GM18505 (cell line): Measurements from ENCODE around the gene AMN1.
"Not testable (repeated sequence)": the region's sequence is repeated elsewhere in the genome, so short reads cannot be mapped to it uniquely, and the experiment has no call there.

Experiments used
- ATAC-seq: cut with Tn5 transposase; IDR thresholded peaks from one replicate; pipeline ENCODE4 v1.9.1; 2021; ENCODE audit not compliant: unreplicated experiment
- POLR2A ChIP-seq: IDR thresholded peaks from 4 replicates; pipeline ENCODE4 v1.6.1; 2011; ENCODE audit warnings: borderline replicate concordance; ENCODE audit not compliant: insufficient read depth, insufficient read length; ENCODE audit errors: extremely low read depth

The AMN1 gene

DNA sequence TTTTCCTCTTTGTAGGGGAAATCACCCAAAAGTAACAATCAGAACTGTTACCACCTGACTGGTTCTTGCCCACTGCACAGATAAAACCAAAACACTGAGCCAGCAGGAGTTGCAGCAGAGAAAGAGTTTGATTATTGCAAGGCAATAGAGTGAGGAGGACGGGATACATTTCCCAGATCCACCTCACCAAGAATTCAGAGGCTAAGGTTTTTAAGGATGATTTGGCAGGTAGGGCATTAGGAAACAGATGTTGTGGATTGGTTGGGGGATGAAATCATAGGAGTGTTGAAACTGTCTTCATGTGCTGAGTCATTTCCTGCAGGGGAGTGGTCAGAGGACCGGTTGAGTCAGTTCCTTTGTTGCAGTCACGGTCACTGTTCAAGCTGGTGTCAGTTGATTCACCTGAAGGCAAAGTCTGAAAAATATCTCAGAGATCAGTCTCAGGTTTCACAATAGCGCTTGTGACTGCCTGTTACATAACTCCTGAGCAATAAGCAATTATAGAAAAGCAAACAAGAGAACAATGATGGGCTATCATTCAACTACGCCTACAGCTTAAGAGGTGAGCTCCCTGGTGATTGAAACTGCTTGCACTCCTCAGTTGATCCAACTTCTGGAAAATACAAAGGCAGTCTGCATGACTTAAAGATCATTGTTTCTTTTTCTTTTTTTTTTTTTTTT lies 20.3 kb upstream of the AMN1 start:
- peak; percentile 63 for TF ChIP-seq POLR2A
- ATAC-seq: peak; percentile 79

DNA sequence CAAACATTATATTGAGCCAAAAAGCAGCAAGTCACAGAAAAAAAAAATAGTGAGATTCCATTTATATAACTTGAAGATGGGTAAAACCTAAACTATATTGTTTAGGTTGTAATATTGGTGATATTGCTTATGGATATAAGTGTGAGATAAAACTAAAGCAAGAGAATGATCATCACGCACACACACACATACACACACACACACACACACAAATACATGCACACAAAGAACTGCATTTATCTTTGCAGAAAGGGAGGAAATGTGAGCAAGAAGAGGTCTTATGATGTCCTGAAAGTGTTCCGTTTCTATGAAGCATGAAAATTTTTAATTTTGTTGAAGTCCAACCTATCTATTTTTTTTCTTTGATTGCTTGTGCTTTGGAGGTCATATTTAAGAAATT lies 16.4 kb upstream of the AMN1 start:
- TF ChIP-seq POLR2A: no peak
- no peak for ATAC-seq

- ATAC-seq: not testable (repeated sequence)
These were observed 15.5 kb upstream of the AMN1 start for GRCh38 chr12:31744363-31744762.

DNA sequence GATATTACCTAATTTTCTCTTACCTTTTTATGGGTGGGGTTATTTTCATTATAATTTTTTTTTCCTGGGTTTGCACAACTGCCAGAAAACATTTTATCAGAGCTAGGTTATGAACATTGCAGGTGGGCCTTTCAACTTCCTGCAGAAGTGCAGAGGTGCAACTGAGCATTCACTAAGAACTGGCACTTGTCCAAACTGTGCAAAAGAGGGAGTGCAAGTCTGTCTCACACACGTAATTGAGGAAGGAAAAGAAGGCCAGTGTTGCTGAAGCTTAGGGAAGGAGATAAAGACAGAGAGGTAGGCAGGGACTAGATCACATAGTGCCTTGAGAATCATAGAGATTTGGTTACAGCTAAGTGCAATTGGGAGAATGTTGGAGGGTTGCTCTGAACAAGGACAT lies 14.1 kb upstream of the AMN1 start:
- TF ChIP-seq POLR2A: no peak
- ATAC-seq: peak; percentile 40

DNA sequence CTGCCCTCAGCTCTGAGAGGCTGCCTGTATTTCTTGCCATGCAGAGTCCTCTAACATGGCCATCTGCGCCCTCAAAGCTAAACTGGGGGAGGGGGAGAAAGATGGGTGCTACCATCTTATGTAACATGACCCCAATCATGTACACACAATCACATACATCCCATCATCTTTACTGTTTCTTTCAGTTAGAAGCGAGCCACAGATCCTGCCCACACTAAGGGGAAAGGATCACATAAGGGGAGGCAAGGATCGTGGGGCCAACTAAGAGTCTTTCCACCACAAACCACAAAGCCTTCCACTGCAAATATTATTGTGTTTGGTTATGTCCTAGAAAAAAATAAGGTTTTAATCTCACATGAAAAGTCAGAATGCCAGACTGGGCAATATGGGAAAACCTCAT lies 11.8 kb upstream of the AMN1 start:
- no peak for ATAC-seq
- TF ChIP-seq POLR2A: no peak

DNA sequence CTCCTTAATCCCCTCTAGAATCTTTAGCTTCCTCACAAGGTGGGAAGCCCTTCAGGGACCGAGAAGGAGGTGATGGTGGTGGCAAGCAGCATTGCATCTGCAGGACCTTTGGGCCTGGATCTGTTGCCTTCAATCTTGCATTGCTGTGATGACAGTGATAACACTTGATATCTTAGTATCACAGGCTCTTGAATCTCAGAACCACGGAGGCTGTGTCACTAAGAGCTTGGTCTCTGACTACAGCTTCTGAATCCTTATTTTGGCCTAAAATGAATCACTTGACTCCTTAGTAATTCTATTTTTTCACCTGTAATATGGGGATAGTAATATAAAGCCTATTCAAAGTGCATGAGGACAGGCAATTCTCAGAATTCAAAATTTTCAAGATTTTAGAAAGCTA lies 8.9 kb upstream of the AMN1 start:
- no peak for TF ChIP-seq POLR2A
- ATAC-seq: no peak

DNA sequence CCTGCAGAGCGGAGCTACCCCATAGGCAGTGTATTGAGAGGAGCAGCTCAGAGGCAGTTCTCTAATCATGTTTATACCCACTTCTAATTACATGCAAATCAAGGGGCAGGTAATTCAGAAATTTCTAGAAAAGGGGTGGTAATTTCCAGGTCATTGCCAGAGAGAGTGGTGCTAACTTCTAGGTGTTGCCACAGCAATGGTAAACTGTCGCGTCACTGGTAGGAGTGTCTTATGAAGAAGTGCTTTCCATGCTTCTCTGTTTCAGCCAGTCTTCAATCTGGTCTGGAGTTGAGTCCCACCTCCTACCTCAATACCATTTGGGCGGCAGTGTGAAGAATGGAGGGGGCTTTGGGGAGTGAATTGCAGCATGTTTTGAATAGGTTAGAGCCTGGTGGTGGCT lies 8.5 kb upstream of the AMN1 start:
- no peak for TF ChIP-seq POLR2A
- ATAC-seq: no peak

GRCh38 chr12:31736472-31736871 lies 7.7 kb upstream of the AMN1 start:
- no peak for ATAC-seq
- TF ChIP-seq POLR2A: no peak

- not testable (repeated sequence) for ATAC-seq
These were observed 5.0 kb upstream of the AMN1 start for GRCh38 chr12:31733549-31734432.

GRCh38 chr12:31732926-31733548 lies 4.2 kb upstream of the AMN1 start:
- ATAC-seq: no peak
- no peak for TF ChIP-seq POLR2A

DNA sequence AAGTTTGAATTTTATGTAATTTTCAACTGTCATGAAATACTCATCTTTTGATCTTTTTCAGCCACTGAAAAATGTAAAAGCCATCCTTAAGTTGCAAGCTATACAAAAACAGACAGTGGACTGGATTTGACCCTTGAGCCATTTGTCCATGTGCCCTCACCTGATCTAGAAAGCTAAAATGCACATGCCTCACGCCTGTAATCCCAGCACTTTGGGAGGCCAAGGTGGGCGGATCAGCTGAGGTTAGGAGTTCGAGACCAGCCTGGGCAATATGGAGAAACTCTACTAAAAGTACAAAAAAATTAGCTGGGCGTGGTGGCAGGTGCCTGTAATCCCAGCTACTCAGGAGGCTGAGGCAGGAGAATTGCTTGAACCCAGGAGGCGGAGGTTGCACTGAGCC lies 2.4 kb upstream of the AMN1 start:
- ATAC-seq: not testable (repeated sequence)

DNA sequence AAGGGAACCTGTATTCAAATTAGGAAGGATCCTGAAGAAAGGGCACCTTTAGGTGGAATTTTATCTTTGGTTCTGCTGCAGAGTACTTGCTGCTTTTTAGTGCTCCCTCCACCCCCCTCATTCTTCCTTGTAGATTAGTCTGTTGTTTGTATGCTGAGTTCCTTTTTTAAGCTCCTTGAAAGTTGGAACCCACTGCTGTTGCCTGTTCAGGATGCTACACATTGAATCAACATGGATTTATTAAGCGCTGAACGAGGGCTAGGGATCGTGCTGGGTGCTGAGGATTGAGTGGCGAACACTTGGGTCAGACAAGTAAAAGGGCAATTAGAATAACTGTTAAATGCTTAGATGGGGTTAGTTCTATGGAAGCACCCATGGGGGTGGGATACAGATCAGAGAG lies 884 bp upstream of the AMN1 start:
- no peak for TF ChIP-seq POLR2A
- no peak for ATAC-seq

DNA sequence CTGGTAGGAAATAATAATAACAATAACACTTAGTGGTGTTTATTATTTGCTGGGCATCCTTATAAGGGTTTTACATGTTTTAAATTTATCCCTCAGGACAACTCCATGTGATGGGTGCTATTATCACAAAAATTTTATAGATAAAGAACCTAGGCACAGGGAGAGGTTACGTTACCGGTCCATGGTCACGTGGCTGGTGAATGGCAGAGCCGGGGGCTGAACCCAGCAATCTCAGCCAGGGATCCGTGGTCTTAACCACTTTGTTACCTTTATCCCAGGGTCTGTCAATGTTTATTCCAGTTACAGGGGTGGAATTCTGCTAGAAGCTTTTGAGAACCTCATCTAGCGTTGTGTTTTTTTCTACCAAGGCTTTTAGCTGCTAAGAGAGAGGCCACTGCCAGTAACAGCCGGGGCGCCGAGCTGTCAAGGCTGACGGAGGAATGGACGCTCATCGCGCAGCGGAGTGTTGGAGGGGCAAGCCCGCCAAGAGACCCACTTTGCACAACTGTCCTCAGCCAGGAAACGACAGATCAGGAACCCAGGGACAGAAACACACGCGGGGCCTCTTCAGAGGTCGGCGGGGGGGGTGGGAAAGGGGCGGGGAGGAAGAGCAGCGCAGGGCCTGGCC lies 418 bp downstream of the AMN1 start:
- peak; percentile 41 for TF ChIP-seq POLR2A
- ATAC-seq: no peak

DNA sequence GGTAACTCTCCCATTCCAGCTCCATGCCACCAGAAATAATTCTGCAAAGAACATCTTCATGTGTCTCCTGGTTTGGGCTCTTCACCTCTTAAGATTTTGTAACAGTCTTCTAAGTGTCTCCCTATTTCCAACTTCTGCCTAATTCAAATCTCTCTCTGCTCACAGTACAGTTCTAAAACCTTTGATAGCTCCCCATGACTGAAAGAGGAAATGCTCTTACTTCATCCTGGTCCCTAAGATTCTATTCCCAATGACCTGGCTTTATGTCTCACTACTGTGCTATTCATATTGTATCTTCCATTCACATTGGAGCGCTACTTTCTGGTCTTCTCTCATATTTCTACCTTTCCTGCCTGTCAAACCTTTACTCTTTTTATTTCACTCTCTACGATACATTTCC lies 1.6 kb downstream of the AMN1 start:
- no peak for ATAC-seq

More for the DNA sequence above, 1.6 kb downstream of the AMN1 start:
- no peak for TF ChIP-seq POLR2A
